ENCODE measurements around the gene MND1.

MND1 gene, protein sequence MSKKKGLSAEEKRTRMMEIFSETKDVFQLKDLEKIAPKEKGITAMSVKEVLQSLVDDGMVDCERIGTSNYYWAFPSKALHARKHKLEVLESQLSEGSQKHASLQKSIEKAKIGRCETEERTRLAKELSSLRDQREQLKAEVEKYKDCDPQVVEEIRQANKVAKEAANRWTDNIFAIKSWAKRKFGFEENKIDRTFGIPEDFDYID

DNA sequence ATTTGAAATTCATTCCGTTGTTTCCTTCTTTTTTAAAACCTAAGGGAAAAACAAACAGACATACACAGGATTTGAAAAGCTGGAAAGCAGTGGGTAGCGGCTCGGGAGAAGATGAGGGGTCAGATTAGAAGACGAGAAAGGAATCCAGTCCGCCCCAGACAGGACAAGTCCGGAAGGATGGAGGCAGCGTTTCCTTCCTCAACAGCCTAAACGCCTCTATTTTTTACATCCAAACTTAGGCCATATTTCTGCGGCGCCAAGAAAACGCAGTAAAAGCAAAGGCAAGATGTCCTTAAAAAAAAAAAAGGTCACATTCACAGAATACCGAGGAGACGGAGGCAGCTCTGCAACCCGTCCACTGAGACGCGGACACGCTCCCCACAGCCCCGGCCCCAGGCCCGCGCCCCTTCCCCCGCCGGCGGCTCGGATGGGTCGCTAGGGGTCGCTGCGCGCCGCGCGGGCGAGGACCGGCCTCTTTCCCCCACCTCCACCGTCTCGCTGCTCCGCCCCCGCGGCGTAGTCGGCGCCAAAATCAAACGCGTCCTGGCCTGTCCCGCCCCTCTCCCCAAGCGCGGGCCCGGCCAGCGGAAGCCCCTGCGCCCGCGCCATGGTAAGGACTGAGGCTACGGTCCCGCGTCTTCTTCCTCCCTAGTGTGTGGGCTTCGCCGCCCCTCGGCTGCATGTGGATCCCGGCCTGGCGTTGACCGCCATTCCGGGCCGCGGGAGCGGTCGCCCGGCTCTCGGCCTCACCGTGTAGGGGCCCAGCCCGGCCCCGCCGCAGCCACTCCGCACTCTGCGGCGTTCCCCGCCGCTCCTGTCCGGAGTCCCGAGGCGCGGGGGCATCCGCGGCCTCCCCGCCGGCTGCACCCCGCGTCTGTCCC lies at the start of gene MND1:
Gene MND1, plus strand, starts transcription at position 558 of the 881 bp plus-strand sequence. Its CDS starts 50 bp downstream, at position 608.
- DNase-seq = peak; percentile 89

- DNase-seq = no peak
These were observed 49.2 kb upstream of the MND1 start for GRCh38 chr4:153295131-153295755.

- no peak for DNase-seq
These were observed 48.3 kb upstream of the MND1 start for GRCh38 chr4:153296040-153296823.

- no peak for DNase-seq
These were observed 47.4 kb upstream of the MND1 start for GRCh38 chr4:153297116-153297515.

DNA sequence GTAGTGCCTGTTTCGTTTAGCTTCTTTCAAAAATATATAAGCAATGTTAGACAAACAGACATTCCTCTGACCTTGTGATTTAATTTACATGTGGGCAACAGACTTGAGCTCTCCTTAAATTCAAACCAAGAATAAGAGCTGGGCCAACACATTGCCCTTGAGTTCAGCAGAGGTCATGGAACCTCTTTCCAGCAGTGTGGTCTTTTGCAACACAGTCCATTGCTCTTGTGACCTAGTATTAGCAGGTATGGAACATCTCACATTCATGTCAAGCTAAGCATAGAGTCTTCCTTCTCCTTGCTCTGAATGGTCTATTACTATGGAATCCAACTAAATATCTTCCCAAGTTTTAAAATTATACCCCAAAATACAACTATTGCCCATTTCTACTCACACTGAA lies 33.7 kb upstream of the MND1 start:
- DNase-seq = no peak

DNA sequence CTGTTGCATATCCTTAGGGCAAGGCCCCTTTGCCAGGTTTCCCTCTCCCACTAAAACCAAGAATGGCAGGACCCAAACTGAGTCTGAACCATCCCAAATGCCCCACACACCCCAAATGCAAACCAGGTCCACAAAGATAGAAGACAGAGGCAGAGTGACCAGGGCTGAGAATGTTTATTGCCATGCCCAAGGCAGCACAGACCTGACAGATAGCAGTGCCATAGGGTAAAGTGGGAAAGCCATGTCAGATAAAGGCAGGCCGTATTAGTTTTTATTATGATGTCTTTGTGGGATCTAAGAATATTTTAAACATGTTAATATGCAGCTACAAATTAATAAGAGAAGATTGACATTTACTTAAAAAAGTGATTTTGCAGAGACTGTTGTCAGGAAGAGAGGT lies 29.6 kb upstream of the MND1 start:
- DNase-seq = no peak

DNA sequence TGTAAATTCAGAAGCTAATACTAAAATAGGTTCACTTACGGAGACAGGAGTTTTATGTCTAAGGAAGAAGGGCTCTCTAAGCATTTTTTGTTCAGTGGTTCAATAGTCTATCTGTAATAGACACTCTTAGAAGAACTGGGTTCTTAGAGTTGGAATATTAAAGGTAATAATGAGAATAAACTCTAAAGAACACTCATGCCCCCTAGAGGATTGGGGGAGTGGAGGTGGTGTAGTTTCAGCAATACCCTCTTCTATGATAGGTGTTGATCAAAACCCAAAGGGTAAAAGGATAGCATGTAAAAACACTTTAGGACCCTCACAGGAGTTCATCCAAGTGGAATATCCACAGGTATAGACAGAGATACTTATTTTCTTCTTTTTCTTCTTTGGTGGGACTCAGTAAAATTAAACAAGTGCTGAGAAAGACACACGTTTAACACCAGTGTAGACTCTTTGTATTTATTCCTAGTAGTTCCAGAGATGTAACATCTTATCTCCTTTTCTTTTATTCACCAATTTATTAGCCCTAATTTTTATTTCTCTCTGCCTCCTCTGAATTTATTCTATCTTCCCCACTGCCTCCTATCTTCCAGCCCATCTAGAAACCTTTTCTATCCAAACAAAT lies 25.7 kb upstream of the MND1 start:
- DNase-seq = peak; percentile 64

DNA sequence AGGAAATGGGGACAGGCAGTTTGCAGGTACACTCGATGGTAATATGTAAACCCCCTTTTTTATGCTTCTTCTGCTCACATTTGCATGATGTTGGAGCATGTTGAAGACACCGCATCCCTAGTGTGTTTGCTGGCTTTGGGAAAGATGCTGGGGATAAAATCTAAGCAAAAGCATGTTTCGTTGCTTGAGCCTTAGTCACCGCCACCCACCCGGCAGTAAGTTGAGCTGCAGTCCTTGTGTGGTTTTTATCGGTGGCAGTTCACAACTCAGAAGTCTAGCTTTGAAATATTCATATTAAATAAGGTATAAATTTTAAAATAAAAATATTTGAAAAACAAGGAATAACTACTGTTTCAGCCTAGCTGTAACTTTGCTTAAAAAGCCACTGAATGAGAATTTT lies 21.7 kb upstream of the MND1 start:
- no peak for DNase-seq

- DNase-seq = no peak
These were observed 20.4 kb upstream of the MND1 start for GRCh38 chr4:153324046-153324445.

DNA sequence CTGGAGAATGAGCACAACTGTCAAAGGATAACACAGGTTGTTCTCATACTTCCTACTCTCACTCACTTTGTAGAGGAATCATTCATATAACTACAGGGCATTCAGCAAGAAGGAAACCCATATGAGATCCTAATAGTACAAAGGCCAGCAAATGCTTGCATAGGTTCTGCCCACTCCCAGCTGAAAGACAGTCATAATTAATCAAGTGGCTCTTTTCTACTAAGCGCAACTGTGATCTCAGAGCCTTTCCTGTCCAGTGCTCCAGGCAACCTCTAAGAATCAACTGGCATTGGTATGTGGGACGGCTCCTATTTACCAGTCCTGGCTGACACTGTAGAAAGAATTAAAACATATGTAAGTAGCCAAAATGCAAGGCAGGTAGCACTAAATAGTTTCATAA lies 18.9 kb upstream of the MND1 start:
- no peak for DNase-seq

DNA sequence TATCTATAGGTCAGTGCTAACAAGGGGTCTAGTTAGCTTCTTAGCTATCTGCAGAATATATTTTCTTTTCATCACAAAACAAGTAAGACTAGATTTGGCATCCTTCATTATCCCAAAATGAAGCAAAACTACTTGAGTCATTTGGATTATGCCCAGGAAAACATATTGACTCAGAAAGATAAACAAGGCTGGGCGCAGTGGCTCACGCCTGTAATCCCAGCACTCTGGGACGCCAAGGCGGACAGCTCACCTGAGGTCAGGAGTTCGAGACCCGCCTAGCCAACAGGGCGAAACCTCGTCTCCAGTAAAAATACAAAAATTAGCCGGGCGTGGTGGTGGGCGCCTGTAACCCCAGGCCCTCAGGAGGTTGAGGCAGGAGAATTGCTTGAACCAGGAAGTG lies 18.0 kb upstream of the MND1 start:
- DNase-seq = no peak

DNA sequence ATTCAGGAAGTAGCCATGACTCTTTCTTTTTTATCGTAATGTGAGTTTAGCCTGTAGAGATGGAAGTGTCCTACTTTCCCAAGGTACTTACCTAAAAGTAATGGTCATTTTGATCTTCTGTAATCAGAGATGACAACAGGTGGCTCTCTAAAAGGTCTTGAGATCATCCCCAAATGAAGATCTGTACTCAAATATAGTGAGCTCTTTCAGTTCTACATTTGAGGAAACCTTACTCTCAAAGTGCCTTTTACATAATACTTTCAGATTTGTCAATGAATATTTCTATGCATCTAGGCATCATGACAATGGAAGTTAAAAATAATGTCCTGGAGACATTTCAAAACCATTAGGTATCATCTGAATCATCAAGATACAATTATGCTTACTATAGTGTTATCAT lies 17.2 kb upstream of the MND1 start:
- no peak for DNase-seq

DNA sequence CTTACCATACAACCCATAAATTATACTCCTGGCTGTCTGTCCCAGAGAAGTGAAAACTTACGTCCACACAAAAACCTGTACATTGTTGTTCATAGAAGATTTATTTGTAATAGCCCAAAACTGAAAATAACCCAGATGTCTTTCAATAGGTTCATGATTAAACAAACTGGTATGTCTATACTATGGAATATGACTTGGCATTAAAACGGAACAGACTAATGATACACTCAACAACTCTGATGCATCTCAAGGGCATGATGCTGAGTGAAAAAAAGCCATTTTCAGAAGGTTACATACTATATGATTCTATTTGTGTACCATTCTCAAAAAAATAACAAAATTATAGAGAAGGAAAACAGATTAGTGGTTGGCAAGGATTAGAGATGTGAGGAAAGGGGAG lies 11.6 kb upstream of the MND1 start:
- no peak for DNase-seq

GRCh38 chr4:153333874-153334273 lies 10.6 kb upstream of the MND1 start:
- no peak for DNase-seq

GRCh38 chr4:153335665-153336064 lies 8.8 kb upstream of the MND1 start:
- no peak for DNase-seq

- DNase-seq = no peak
These were observed 6.8 kb upstream of the MND1 start for GRCh38 chr4:153337686-153338085.

- peak; percentile 6 for DNase-seq
These were observed 2.9 kb upstream of the MND1 start for GRCh38 chr4:153341575-153342090.

DNA sequence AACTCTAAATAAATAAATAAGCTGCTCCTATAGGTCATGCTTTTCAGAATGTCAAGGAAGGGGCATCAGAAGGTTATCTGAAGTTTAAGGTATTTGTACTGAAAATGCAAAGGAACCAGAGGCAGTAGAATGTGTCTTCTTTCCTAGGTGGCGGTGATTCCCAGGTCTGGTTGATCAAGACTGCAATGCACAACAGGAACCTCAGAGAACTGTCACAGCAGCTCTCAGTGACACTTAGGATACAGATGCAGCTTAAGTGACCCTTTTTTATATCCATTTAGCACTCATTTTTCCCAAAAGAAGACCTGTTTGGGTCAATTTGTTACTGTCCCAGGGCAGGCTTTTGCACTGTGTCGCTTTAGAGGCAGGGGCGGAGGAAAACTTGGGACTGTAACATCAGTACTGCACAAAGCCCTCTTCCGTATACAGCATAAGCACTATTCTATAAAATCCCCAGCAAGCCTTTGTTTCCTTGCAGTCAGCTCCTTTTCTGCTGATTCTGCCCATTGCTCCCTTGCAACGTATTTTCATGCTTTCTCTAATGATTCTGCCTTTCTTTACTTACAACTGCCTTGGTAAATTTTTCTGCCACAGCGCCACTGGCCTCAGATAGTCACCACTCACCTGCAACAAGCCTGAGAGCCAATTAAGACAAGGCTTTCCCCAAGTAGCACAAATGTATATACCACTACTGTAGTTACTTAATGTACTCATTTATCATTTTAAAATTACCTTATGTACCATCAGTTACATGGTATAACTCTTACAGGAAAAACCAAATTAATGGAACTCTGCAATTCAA lies 1.5 kb upstream of the MND1 start:
- DNase-seq = peak; percentile 1

DNA sequence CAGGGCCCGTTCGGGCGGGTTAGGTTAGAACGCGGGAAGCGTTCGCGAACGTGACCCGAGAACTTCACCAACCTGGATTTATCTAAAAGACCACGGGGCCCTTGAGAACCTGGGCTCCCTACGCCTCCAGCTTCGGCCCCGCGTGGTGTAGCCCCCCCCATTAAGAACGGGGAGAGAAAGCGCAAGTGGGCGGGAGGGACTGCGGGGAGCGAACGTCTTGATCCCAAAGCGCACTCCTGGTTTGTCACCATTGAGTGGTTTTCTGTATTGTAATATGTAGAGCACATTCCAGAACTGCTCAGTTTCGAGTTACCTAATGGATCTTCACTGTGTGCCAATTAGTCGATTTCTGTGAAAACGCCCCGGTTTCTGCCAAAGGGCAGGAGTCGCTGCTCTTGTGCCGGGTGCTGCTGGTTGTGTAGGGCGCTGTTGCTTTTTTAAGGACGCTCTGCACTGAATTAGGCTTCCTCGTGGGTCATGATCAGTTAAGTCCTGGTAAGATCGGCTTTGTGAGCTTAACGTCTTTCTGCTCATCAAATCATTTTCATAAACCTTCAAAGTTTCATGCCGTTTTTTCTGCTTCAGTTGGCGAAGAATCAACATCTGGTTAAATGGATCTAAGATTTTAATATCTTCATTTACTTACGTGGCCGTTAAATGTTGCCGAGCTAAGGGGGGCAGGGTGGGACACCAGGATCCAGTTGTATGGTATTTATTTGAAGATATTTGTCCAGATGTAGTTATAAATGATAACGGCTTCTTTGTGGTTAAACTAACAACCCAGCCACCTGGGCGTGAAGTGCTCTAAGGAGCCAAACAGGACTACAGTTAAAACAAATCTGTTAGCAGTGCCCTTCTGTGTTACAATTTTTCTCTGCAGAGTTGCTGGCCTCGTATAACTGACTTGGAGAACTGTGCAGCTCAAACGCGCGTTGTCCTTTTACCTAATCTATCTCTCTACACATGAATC lies 809 bp downstream of the MND1 start:
- peak; percentile 71 for DNase-seq

DNA sequence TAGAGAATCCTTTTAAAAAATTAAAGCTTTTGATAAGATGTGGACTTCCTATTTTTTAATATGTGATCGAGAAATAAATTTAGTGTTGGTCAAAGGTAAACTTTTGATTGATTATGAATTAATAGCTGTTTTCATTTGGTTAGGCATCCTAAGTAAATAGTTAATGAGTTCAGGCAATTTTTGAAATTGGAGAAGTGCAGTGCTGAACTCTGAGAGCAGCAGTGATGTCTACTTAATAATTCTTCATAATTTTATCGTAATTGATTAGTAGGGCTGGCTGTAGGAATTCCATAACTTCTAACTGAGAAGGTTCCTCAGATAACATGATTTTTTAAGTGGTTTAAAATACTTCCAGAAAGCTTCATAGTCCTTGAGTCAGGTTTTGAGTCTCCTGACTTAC lies 1.5 kb downstream of the MND1 start:
- DNase-seq = no peak
